Osteoblast (primary cell): ENCODE data around the gene ARHGAP8. TPM values are rescaled to one million over a fixed set of nuclear protein-coding genes. Genes with fewer than 3 reads are reported as not detected.

Source experiments
- DNase-seq: peaks from one replicate; pipeline ENCODE4 v3.0.0; 2011; ENCODE audit warnings: low spot score, mixed read lengths; ENCODE audit not compliant: insufficient read length; ENCODE audit errors: missing footprints
- H2AFZ ChIP-seq: 2 replicates; pipeline ENCODE4 v1.6.0; 2011; ENCODE audit warnings: mild to moderate bottlenecking, low read length
- H3K27ac ChIP-seq: 2 replicates; pipeline ENCODE4 v1.5.1; 2011; ENCODE audit warnings: mild to moderate bottlenecking, low read depth, low read length, moderate library complexity
- H3K27me3 ChIP-seq: 2 replicates; pipeline ENCODE4 v1.6.0; 2012; ENCODE audit warnings: mild to moderate bottlenecking, control low read depth, inconsistent platforms, low read length, moderate library complexity; ENCODE audit not compliant: insufficient read depth
- H3K36me3 ChIP-seq: 2 replicates; pipeline ENCODE4 v1.5.1; 2011; ENCODE audit warnings: mild to moderate bottlenecking, low read length, control low read depth, moderate library complexity; ENCODE audit not compliant: insufficient read depth
- H3K4me1 ChIP-seq: 2 replicates; pipeline ENCODE4 v1.5.1; 2011; ENCODE audit warnings: mild to moderate bottlenecking, low read length, control low read depth, moderate library complexity; ENCODE audit not compliant: insufficient read depth
- H3K4me2 ChIP-seq: 2 replicates; pipeline ENCODE4 v1.6.0; 2011; ENCODE audit warnings: mild to moderate bottlenecking, low read length; ENCODE audit not compliant: insufficient read depth
- H3K4me3 ChIP-seq: fragments of 200-600 bp; sonication (generic); 3 replicates; pipeline ENCODE4 v1.5.1; 2012; ENCODE audit warnings: mild to moderate bottlenecking, low read length, inconsistent platforms; ENCODE audit not compliant: insufficient read depth
- H3K79me2 ChIP-seq: 2 replicates; pipeline ENCODE4 v1.6.0; 2012; ENCODE audit warnings: mild to moderate bottlenecking, low read length, control low read depth, inconsistent platforms; ENCODE audit not compliant: insufficient read depth
- H3K9me3 ChIP-seq: 2 replicates; pipeline ENCODE4 v1.5.1; 2011; ENCODE audit warnings: low read depth, low read length, control low read depth
- H4K20me1 ChIP-seq: 2 replicates; pipeline ENCODE4 v1.6.0; 2012; ENCODE audit warnings: mild to moderate bottlenecking, low read length, control low read depth; ENCODE audit not compliant: insufficient read depth
- CTCF ChIP-seq: IDR thresholded peaks from 2 replicates; pipeline ENCODE4 v1.5.1; 2011; ENCODE audit warnings: mild to moderate bottlenecking, low read depth, low read length, moderate library complexity; ENCODE audit errors: extremely low read depth
- total RNA-seq: library from RNA; depleted of rRNA; stranded (reverse); fragments of >200 nt; gene quantifications from 2 replicates; pipeline ENCODE4 v1.2.3, GENCODE V29; 2012

The ARHGAP8 gene
- total RNA-seq, 1 donor = 0.36 TPM

GRCh38 chr22:44869196-44869595 is 116.8 kb downstream of the ARHGAP8 start:
- H2AFZ ChIP-seq = no peak overlapping the region
- H3K9me3 ChIP-seq = no peaks in the 10 kb centered on the region
- H3K36me3 ChIP-seq = no peaks in the 10 kb centered on the region
- no peak for TF ChIP-seq CTCF
- H4K20me1 ChIP-seq = no peaks in the 10 kb centered on the region
- DNase-seq = peak; percentile 90
- no peak overlapping the region for H3K4me2 ChIP-seq
- H3K4me3 ChIP-seq = no peak overlapping the region
- H3K4me1 ChIP-seq = peaks cover 3% of the 10 kb centered on the region
- no peaks in the 10 kb centered on the region for H3K27me3 ChIP-seq
- H3K79me2 ChIP-seq = no peaks in the 10 kb centered on the region
- H3K27ac ChIP-seq = no peak overlapping the region

GRCh38 chr22:44870021-44870420 is 117.6 kb downstream of the ARHGAP8 start:
- peak; percentile 79 for DNase-seq
- no peaks in the 10 kb centered on the region for H4K20me1 ChIP-seq
- H3K4me1 ChIP-seq = peaks cover 3% of the 10 kb centered on the region
- H2AFZ ChIP-seq = no peak overlapping the region
- no peak overlapping the region for H3K4me2 ChIP-seq
- no peaks in the 10 kb centered on the region for H3K36me3 ChIP-seq
- no peaks in the 10 kb centered on the region for H3K27me3 ChIP-seq
- no peak overlapping the region for H3K4me3 ChIP-seq
- TF ChIP-seq CTCF = no peak
- no peak overlapping the region for H3K27ac ChIP-seq
- H3K9me3 ChIP-seq = no peaks in the 10 kb centered on the region
- H3K79me2 ChIP-seq = no peaks in the 10 kb centered on the region

GRCh38 chr22:44871782-44872181 is 119.4 kb downstream of the ARHGAP8 start:
- DNase-seq = peak; percentile 56
- Histone ChIP-seq H3K4me1 (peaks cover 3% of the 10 kb centered on the region), H3K9me3 (no peaks in the 10 kb centered on the region), H3K79me2 (no peaks in the 10 kb centered on the region), H3K36me3 (no peaks in the 10 kb centered on the region), H4K20me1 (no peaks in the 10 kb centered on the region), H2AFZ (no peak overlapping the region), H3K4me3 (no peak overlapping the region), H3K27ac (no peak overlapping the region), H3K4me2 (no peak overlapping the region), H3K27me3 (no peaks in the 10 kb centered on the region)
- no peak for TF ChIP-seq CTCF

- no peak for TF ChIP-seq CTCF
- Histone ChIP-seq H3K27ac (no peak overlapping the region), H4K20me1 (no peaks in the 10 kb centered on the region), H3K4me2 (no peak overlapping the region), H3K27me3 (no peaks in the 10 kb centered on the region), H3K36me3 (no peaks in the 10 kb centered on the region), H3K4me3 (no peak overlapping the region), H3K79me2 (no peaks in the 10 kb centered on the region), H3K9me3 (no peaks in the 10 kb centered on the region), H2AFZ (no peak overlapping the region), H3K4me1 (no peaks in the 10 kb centered on the region)
- peak; percentile 35 for DNase-seq
These were observed 124.5 kb downstream of the ARHGAP8 start for GRCh38 chr22:44876921-44877320.
